SK-N-SH treated with all-trans-retinoic acid at 6 μM for 48 hours (cell line): ENCODE results near the gene HOXA13.

Source experiments
- ATAC-seq: fragments of 200-7000 bp; cut with Tn5 transposase; 3 replicates; pipeline ENCODE4 v1.9.1; 2020; ENCODE audit warnings: mild to moderate bottlenecking, moderate library complexity
- ARNTL ChIP-seq: fragments of 450-650 bp; formaldehyde crosslinking; IDR thresholded peaks from 2 replicates; pipeline ENCODE4 v1.5.0; 2020; ENCODE audit warnings: low read depth, mild to moderate bottlenecking, moderate library complexity, borderline replicate concordance
- BACH2 ChIP-seq: fragments of 250-450 bp; sonication (Bioruptor Pico); IDR thresholded peaks from 2 replicates; pipeline ENCODE4 v1.9.0; 2021; ENCODE audit warnings: mild to moderate bottlenecking, borderline replicate concordance
- CREB5 ChIP-seq: fragments of 250-450 bp; sonication (Bioruptor Pico); IDR thresholded peaks from 2 replicates; pipeline ENCODE4 v1.5.1; 2020; ENCODE audit warnings: low read depth, mild to moderate bottlenecking, moderate library complexity
- CSDC2 ChIP-seq: fragments of 250-450 bp; sonication (Bioruptor Pico); IDR thresholded peaks from 2 replicates; pipeline ENCODE4 v1.5.0; 2020; ENCODE audit warnings: mild to moderate bottlenecking, moderate library complexity
- CSRNP3 ChIP-seq: fragments of 250-450 bp; sonication (Bioruptor Pico); IDR thresholded peaks from 2 replicates; pipeline ENCODE4 v1.5.1; 2021; ENCODE audit warnings: mild to moderate bottlenecking, moderate library complexity
- ESRRG ChIP-seq: fragments of 250-450 bp; sonication (Bioruptor Pico); IDR thresholded peaks from 2 replicates; pipeline ENCODE4 v1.6.1; 2021; ENCODE audit warnings: mild to moderate bottlenecking
- GLIS3 ChIP-seq: fragments of 250-450 bp; sonication (Bioruptor Pico); IDR thresholded peaks from 2 replicates; pipeline ENCODE4 v1.5.0; 2020; ENCODE audit warnings: mild to moderate bottlenecking, moderate library complexity
- ISL1 ChIP-seq: fragments of 250-450 bp; sonication (Bioruptor Pico); IDR thresholded peaks from 2 replicates; pipeline ENCODE4 v2.1.2; 2022; ENCODE audit warnings: mild to moderate bottlenecking, moderate library complexity
- OSR1 ChIP-seq: fragments of 250-450 bp; sonication (Bioruptor Pico); IDR thresholded peaks from 2 replicates; pipeline ENCODE4 v1.8.0; 2022; ENCODE audit warnings: moderate library complexity, mild to moderate bottlenecking, inconsistent platforms
- PATZ1 ChIP-seq: fragments of 250-450 bp; sonication (Bioruptor Pico); IDR thresholded peaks from 2 replicates; pipeline ENCODE4 v1.8.0; 2020; ENCODE audit warnings: mild to moderate bottlenecking, moderate library complexity, borderline replicate concordance
- PPARA ChIP-seq: fragments of 250-450 bp; sonication (Bioruptor Pico); IDR thresholded peaks from 2 replicates; pipeline ENCODE4 v1.5.0; 2020; ENCODE audit warnings: mild to moderate bottlenecking, borderline replicate concordance
- TCF4 ChIP-seq: fragments of 250-450 bp; sonication (Bioruptor Pico); IDR thresholded peaks from 2 replicates; pipeline ENCODE4 v1.8.0; 2021; ENCODE audit warnings: mild to moderate bottlenecking, moderate library complexity, borderline replicate concordance
- TOX ChIP-seq: fragments of 250-450 bp; sonication (Bioruptor Pico); IDR thresholded peaks from 2 replicates; pipeline ENCODE4 v1.8.0; 2021; ENCODE audit warnings: mild to moderate bottlenecking, moderate library complexity, borderline replicate concordance
- ZFP3 ChIP-seq: fragments of 250-450 bp; sonication (Bioruptor Pico); IDR thresholded peaks from 2 replicates; pipeline ENCODE4 v1.5.0; 2020; ENCODE audit warnings: mild to moderate bottlenecking, moderate library complexity
- ZNF565 ChIP-seq: fragments of 450-650 bp; formaldehyde crosslinking; conservative IDR thresholded peaks from 2 replicates; pipeline ENCODE4 v1.5.0; 2020; ENCODE audit warnings: low read depth, mild to moderate bottlenecking, moderate library complexity
- ZNF70 ChIP-seq: fragments of 450-650 bp; formaldehyde crosslinking; IDR thresholded peaks from 2 replicates; pipeline ENCODE4 v1.5.0; 2020; ENCODE audit warnings: mild to moderate bottlenecking, moderate library complexity
- ZNF8 ChIP-seq: fragments of 450-650 bp; formaldehyde crosslinking; IDR thresholded peaks from 2 replicates; pipeline ENCODE4 v1.5.0; 2020; ENCODE audit warnings: mild to moderate bottlenecking, moderate library complexity
- TF ChIP-seq, protein P1 (sequence below): fragments of 250-450 bp; sonication (Bioruptor Pico); IDR thresholded peaks from 2 replicates; pipeline ENCODE4 v1.8.0; 2021; ENCODE audit warnings: low read depth, mild to moderate bottlenecking, moderate library complexity, borderline replicate concordance
- TF ChIP-seq, protein P2 (sequence below): fragments of 250-450 bp; sonication (Bioruptor Pico); IDR thresholded peaks from 2 replicates; pipeline ENCODE4 v1.5.0; 2020; ENCODE audit warnings: mild to moderate bottlenecking, moderate library complexity

The HOXA13 gene

DNA sequence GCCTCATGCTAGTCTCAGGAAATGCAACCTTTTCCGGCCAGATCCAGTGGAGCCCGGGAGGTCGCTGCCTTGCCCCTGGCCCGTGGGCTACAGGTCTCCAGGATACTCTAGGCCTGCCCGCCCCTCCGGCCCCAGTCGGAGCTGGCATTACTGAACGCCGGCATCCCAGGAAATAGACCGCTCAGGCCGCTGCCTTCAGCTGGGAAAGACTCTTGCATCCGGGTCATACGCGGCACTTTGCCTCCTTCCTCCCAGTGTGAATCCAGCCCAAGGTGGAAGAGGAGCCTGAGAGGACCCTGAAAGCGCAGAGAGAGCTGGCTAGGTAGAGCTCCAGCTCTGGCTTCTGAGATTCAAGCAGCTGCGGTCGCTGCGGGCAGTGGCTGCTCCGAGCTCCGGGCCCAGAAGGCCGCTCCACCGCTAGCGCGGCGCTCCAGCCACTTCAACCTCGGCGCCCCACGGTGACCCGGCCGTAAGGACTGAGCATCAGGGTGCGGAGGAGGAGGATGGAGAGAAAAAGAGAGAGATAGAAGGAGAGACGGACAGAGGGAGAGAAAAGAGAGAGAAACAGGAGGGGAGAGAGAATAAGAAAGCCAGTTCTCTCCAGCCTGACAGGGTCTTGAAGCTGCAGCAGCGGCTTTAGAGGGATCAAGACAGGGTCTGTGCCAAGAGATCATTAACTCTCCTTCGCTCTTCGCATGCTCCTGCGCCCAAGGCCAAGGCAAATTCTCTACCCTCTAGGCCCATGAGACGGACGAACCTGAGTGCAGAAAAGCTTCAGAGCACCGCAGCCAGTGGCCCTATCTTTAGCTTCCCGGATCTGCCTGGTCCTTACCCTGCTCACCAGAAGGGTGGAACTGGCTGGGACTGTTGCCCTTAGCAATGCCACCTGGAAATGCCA is 24.0 kb downstream of the HOXA13 start:
- TF ChIP-seq BACH2 (CRISPR knock-in tag) (no peak), TCF4 (no peak), PATZ1 (no peak), CSDC2 (no peak), ZNF565 (CRISPR knock-in tag) (no peak), GLIS3 (no peak), ISL1 (CRISPR knock-in tag) (no peak), CREB5 (CRISPR knock-in tag) (no peak), ARNTL (CRISPR knock-in tag) (no peak), ZNF70 (CRISPR knock-in tag) (no peak), ZNF8 (CRISPR knock-in tag) (no peak), ESRRG (no peak), PPARA (CRISPR knock-in tag) (no peak), CSRNP3 (CRISPR knock-in tag) (no peak), OSR1 (CRISPR knock-in tag) (no peak), ZFP3 (no peak)
- TF ChIP-seq, protein P1, sequence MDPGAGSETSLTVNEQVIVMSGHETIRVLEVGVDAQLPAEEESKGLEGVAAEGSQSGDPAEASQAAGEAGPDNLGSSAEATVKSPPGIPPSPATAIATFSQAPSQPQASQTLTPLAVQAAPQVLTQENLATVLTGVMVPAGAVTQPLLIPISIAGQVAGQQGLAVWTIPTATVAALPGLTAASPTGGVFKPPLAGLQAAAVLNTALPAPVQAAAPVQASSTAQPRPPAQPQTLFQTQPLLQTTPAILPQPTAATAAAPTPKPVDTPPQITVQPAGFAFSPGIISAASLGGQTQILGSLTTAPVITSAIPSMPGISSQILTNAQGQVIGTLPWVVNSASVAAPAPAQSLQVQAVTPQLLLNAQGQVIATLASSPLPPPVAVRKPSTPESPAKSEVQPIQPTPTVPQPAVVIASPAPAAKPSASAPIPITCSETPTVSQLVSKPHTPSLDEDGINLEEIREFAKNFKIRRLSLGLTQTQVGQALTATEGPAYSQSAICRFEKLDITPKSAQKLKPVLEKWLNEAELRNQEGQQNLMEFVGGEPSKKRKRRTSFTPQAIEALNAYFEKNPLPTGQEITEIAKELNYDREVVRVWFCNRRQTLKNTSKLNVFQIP, result no peak
- peak; percentile 9; the same call in 1 of the 3 replicates for ATAC-seq

- TF ChIP-seq, protein P2, sequence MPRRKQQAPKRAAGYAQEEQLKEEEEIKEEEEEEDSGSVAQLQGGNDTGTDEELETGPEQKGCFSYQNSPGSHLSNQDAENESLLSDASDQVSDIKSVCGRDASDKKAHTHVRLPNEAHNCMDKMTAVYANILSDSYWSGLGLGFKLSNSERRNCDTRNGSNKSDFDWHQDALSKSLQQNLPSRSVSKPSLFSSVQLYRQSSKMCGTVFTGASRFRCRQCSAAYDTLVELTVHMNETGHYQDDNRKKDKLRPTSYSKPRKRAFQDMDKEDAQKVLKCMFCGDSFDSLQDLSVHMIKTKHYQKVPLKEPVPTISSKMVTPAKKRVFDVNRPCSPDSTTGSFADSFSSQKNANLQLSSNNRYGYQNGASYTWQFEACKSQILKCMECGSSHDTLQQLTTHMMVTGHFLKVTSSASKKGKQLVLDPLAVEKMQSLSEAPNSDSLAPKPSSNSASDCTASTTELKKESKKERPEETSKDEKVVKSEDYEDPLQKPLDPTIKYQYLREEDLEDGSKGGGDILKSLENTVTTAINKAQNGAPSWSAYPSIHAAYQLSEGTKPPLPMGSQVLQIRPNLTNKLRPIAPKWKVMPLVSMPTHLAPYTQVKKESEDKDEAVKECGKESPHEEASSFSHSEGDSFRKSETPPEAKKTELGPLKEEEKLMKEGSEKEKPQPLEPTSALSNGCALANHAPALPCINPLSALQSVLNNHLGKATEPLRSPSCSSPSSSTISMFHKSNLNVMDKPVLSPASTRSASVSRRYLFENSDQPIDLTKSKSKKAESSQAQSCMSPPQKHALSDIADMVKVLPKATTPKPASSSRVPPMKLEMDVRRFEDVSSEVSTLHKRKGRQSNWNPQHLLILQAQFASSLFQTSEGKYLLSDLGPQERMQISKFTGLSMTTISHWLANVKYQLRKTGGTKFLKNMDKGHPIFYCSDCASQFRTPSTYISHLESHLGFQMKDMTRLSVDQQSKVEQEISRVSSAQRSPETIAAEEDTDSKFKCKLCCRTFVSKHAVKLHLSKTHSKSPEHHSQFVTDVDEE, result no peak
- TF ChIP-seq PATZ1, result no peak
- TF ChIP-seq TOX, result no peak
- TF ChIP-seq OSR1 (CRISPR knock-in tag), result no peak
- TF ChIP-seq, all 23 proteins: peak for 0
- ATAC-seq, result no peak
Measured at GRCh38 chr7:27174874-27175625, 24.8 kb downstream of the HOXA13 start.
